HUDEP-2 (cell line): Measurements from ENCODE around the gene KRTAP5-5.
"Not testable (repeated sequence)": the region's sequence is repeated elsewhere in the genome, so short reads cannot be mapped to it uniquely, and the experiment has no call there.

Experiments
- DNase-seq, 76 experiments: peaks; one replicate each; lab custom pipeline; 2025; ENCODE audit not compliant: unreplicated experiment in 76 of 76; lab: John Stamatoyannopoulos, UW

The KRTAP5-5 gene

GRCh38 chr11:1654388-1655167, 25.0 kb downstream of the KRTAP5-5 start:
- DNase-seq, result no peak

- no peak for DNase-seq
Observed at GRCh38 chr11:1655168-1656060, 25.8 kb downstream of the KRTAP5-5 start.

- no peak for DNase-seq
Observed at GRCh38 chr11:1656061-1656441, 26.5 kb downstream of the KRTAP5-5 start.

GRCh38 chr11:1656670-1657069, 27.1 kb downstream of the KRTAP5-5 start:
- DNase-seq, result no peak

- DNase-seq, result no peak
Observed at GRCh38 chr11:1659506-1659905, 29.9 kb downstream of the KRTAP5-5 start.

- no peak for DNase-seq
Observed at GRCh38 chr11:1660111-1660867, 30.7 kb downstream of the KRTAP5-5 start.

GRCh38 chr11:1661454-1662269, 32.1 kb downstream of the KRTAP5-5 start:
- not testable (repeated sequence) for DNase-seq

- not testable (repeated sequence) for DNase-seq
Observed at GRCh38 chr11:1662699-1663283, 33.2 kb downstream of the KRTAP5-5 start.

- DNase-seq, result no peak
Observed at GRCh38 chr11:1665313-1665712, 35.7 kb downstream of the KRTAP5-5 start.

GRCh38 chr11:1667121-1667850, 37.7 kb downstream of the KRTAP5-5 start:
- DNase-seq, result no peak

- DNase-seq, result no peak
Observed at GRCh38 chr11:1667906-1668305, 38.3 kb downstream of the KRTAP5-5 start.

- no peak for DNase-seq
Observed at GRCh38 chr11:1668911-1669473, 39.4 kb downstream of the KRTAP5-5 start.

GRCh38 chr11:1669546-1670218, 40.1 kb downstream of the KRTAP5-5 start:
- no peak for DNase-seq

- DNase-seq, result not testable (repeated sequence)
Observed at GRCh38 chr11:1670457-1670856, 40.9 kb downstream of the KRTAP5-5 start.

GRCh38 chr11:1670905-1671371, 41.4 kb downstream of the KRTAP5-5 start:
- no peak for DNase-seq

- no peak for DNase-seq
Observed at GRCh38 chr11:1671658-1672057, 42.1 kb downstream of the KRTAP5-5 start.

- no peak for DNase-seq
Observed at GRCh38 chr11:1672613-1673350, 43.2 kb downstream of the KRTAP5-5 start.
